ENCODE measurements around the gene C3orf18. TPM values are rescaled to one million over a fixed set of nuclear protein-coding genes. Genes with fewer than 3 reads are reported as not detected.

The C3orf18 gene
- total RNA-seq, 2 donors from 2014 or later, result 7.5 to 11.0 TPM

- DNase-seq (ENCODE audit: low spot score), result no peak
- Histone ChIP-seq H3K36me3 (no peaks in the 10 kb centered on the region), H3K27ac (no peak overlapping the region), H3K9me3 (no peaks in the 10 kb centered on the region), H3K27me3 (replicated peaks; ENCODE audit: insufficient read depth) (no peaks in the 10 kb centered on the region), H3K4me3 (no peak overlapping the region), H3K4me1 (replicated peaks) (no peaks in the 10 kb centered on the region)
- TF ChIP-seq POLR2AphosphoS5 (IDR thresholded peaks at IDR 0.05), result no peak
- TF ChIP-seq POLR2A (IDR thresholded peaks at IDR 0.05), result no peak
- TF ChIP-seq, protein P1, sequence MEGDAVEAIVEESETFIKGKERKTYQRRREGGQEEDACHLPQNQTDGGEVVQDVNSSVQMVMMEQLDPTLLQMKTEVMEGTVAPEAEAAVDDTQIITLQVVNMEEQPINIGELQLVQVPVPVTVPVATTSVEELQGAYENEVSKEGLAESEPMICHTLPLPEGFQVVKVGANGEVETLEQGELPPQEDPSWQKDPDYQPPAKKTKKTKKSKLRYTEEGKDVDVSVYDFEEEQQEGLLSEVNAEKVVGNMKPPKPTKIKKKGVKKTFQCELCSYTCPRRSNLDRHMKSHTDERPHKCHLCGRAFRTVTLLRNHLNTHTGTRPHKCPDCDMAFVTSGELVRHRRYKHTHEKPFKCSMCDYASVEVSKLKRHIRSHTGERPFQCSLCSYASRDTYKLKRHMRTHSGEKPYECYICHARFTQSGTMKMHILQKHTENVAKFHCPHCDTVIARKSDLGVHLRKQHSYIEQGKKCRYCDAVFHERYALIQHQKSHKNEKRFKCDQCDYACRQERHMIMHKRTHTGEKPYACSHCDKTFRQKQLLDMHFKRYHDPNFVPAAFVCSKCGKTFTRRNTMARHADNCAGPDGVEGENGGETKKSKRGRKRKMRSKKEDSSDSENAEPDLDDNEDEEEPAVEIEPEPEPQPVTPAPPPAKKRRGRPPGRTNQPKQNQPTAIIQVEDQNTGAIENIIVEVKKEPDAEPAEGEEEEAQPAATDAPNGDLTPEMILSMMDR (IDR thresholded peaks at IDR 0.05), result no peak
- intact Hi-C loops (cut with DNase I), result no loop called here
Measured at GRCh38 chr3:50559702-50560101, 7.8 kb downstream of the C3orf18 start.

DNA sequence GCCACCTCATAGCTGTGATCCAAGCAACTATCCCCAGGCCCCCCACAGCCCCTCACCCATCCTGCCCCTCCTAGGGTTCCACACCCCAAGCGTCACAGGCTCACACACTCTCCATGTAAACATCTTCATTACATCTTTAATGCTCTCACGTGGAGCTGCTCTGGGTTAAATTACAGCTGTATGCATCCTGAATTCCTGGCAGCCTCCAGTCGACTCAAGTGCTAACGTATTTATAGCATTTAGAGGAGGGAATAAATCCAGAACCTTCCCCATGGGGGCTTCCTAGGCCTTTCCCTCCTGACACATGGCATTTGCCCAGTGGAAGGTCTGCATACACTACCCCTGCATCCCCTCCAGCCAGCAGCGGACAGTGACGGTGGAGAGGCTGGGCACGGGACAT, 9.6 kb downstream of the C3orf18 start:
- Histone ChIP-seq H3K27me3 (replicated peaks; ENCODE audit: insufficient read depth) (no peaks in the 10 kb centered on the region), H3K4me1 (replicated peaks) (no peaks in the 10 kb centered on the region), H3K27ac (no peak overlapping the region), H3K9me3 (no peaks in the 10 kb centered on the region), H3K4me3 (no peak overlapping the region), H3K36me3 (no peaks in the 10 kb centered on the region)
- no peak for DNase-seq (ENCODE audit: low spot score)
- TF ChIP-seq, protein P1 (IDR thresholded peaks at IDR 0.05), result no peak
- no peak for TF ChIP-seq POLR2AphosphoS5 (IDR thresholded peaks at IDR 0.05)
- TF ChIP-seq POLR2A (IDR thresholded peaks at IDR 0.05), result no peak
- WGBS, result 62% methylated on average over 7 of the region's 7 CpGs
- intact Hi-C loops (cut with DNase I), result no loop called here

GRCh38 chr3:50557106-50557505, 10.4 kb downstream of the C3orf18 start:
- Histone ChIP-seq H3K4me3 (no peak overlapping the region), H3K4me1 (replicated peaks) (no peaks in the 10 kb centered on the region), H3K36me3 (no peaks in the 10 kb centered on the region), H3K9me3 (no peaks in the 10 kb centered on the region), H3K27me3 (replicated peaks; ENCODE audit: insufficient read depth) (no peaks in the 10 kb centered on the region), H3K27ac (no peak overlapping the region)
- DNase-seq (ENCODE audit: low spot score), result no peak
- TF ChIP-seq POLR2A (IDR thresholded peaks at IDR 0.05) (no peak), POLR2AphosphoS5 (IDR thresholded peaks at IDR 0.05) (no peak)
- TF ChIP-seq, protein P1 (IDR thresholded peaks at IDR 0.05), result no peak
- 63% methylated on average over 8 of the region's 8 CpGs for WGBS
- intact Hi-C loops (cut with DNase I), result no loop called here

DNA sequence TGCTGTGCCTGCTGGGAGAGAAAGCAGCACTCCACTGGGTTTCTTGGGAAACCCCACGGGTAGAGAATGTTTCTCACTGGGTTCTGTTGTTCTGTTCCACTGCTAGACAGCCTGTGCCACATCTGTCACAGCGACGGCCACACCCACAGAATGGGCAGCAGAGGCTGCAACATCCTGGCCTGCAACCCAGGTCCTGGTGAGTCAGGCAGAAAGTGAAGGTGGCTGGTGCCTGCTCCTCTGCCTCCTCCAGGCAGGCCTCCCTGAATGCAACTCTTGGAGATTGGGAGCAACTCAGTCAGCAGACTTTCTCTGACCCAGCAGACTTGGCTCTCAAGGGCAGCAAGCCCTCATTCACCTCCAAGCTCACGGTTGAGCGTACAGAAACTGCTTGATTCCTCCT, 13.0 kb downstream of the C3orf18 start:
- H3K27me3 ChIP-seq (replicated peaks; ENCODE audit: insufficient read depth), result no peaks in the 10 kb centered on the region
- intact Hi-C loops (cut with DNase I), result no loop called here
- no peaks in the 10 kb centered on the region for H3K36me3 ChIP-seq
- WGBS, result 74% methylated on average over 5 of the region's 5 CpGs
- H3K4me1 ChIP-seq (replicated peaks), result no peaks in the 10 kb centered on the region
- no peak overlapping the region for H3K4me3 ChIP-seq
- TF ChIP-seq POLR2AphosphoS5 (IDR thresholded peaks at IDR 0.05), result no peak
- no peaks in the 10 kb centered on the region for H3K9me3 ChIP-seq
- DNase-seq (ENCODE audit: low spot score), result no peak
- H3K27ac ChIP-seq, result no peak overlapping the region

DNA sequence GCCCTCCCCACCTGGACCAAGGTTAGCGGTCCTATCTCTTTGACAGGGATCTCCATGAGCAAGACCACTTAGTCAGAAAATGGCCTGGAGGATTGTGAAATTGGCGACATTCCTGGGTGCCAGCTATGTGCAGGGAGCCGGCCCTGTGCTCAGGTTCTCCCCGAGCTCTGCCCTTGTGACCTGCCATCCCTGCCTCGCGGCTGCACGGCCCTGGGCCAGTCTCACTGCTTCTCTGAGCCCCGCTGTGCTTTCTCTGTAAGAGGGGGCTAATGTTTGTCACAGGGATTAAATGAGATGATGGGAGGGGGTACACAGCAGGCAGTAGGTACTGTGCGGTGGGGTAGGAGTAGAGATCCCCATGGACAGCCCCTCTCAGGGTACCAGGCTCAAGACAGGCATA, 14.9 kb downstream of the C3orf18 start:
- DNase-seq (ENCODE audit: low spot score), result no peak
- no peak overlapping the region for H3K4me3 ChIP-seq
- H3K27ac ChIP-seq, result no peak overlapping the region
- intact Hi-C loops (cut with DNase I), result no loop called here
- H3K4me1 ChIP-seq (replicated peaks), result no peaks in the 10 kb centered on the region
- H3K9me3 ChIP-seq, result no peaks in the 10 kb centered on the region
- no peaks in the 10 kb centered on the region for H3K36me3 ChIP-seq
- TF ChIP-seq POLR2AphosphoS5 (IDR thresholded peaks at IDR 0.05), result no peak
- TF ChIP-seq, protein P1 (IDR thresholded peaks at IDR 0.05), result no peak
- 84% methylated on average over 9 of the region's 9 CpGs for WGBS
- no peaks in the 10 kb centered on the region for H3K27me3 ChIP-seq (replicated peaks; ENCODE audit: insufficient read depth)
